GM21367 (cell line): Measurements from ENCODE around the gene NOTCH3.

ENCODE experiments used
- ATAC-seq: cut with Tn5 transposase; IDR thresholded peaks from one replicate; pipeline ENCODE4 v1.9.1; 2021; ENCODE audit not compliant: unreplicated experiment

Gene NOTCH3

DNA sequence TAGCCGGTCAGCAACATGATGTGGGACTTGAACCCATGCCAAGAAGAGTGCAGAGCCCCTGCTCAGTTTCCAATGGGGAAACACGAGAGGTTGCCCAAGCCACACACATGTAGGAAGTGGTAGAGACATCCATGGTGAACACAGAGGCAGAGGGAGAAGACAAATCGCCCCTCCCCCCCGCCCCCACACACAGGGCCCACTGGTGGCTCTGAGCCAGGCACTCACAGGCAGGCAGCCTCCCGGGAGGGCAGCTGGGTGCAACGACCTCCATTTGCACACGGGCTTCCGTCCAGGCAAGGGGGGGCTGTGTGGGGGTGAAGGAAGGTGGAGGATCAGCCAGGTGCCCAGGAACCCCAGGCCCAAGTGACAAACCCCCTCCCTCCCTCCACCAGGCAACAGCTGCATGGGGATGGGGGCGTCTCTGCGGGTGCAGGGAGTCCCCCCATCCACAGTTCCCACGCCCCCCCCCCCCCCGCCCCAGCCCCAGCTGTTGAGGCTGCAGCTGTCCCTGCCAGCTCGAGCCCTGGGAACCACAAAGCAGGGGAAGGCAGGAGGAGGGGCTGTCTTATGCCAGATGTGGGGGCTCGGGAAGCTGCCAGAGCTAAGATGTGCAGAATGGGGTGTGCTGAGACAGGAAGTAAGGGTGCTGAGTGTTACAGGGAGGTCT, 3.4 kb downstream of the NOTCH3 start:
- ATAC-seq: no peak

DNA sequence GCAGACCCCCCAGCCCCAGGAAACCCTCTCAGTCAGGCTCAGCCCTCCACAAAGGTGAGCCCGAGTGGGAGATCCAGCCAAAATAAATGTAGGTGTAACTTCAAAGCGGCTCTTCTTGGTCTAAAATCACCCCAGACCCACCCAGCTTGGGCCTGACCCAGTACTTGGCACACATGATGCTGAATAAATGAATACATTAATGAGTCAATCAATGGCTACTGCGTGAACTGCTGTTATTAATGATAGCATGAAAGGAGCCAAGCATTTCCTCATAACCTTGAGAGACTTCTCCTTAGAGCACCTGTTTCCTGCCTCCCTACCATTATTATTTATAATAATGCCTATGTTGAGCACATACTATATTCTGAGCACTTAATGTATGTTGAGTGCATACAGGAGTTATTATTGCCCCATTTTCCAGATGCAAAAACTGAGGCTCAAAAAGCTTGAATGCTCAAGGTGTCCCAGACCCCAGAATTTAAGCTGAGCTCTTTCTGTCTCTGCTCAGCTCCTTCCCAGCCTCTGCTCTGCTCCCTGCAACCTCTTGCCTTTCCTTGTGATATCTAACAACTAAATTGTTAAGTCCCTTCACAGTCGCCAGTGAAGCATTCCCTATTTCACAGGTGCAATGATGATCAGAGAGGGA, 4.3 kb downstream of the NOTCH3 start:
- ATAC-seq: no peak

DNA sequence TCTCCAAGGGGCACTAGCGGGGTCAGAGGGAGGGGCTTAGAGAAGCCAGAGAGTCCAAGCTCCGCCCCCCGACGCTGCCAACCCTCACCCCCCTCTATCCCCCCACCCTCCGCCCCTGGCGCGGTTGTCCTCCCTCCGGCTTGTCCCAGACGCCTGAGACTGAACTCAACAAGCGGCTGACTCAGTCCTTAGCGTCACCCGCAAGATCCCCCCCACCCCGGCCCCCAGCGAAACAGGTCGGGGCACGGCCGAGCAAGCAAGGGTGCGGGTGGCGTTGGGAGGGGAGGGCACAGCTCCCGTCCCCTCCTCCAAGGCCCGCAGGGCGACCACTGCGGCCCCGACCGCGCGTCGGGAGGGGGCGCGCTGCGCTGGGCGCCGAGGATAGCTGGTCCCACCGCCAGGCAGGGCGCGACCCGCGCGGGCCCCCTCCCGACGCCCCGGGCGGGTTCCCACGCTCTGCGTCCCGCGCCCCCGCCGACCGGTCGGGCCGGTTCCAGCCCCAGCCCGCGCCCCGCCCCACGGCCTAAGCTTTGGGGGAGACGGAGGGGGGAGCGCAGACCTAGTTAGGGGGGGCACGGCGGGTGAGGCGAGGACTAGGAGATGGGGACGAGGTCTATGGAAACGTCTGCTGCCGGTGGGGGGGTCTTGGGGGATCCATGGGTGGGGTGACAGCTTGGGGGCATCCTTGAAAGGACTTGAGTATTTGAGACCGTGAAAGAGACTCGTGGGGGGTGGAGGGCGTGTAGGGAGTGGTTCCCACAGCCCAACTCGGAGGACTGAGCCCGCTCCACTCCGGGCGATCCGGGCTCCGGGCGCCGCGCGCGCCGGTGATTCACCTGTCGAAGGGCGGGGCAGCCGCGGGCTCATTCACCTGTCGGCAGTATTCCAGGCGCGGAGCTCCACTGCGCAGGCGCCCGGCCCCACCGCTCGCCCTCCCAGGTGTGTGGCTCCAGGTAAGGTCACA, 5.1 kb downstream of the NOTCH3 start:
- ATAC-seq: no peak

DNA sequence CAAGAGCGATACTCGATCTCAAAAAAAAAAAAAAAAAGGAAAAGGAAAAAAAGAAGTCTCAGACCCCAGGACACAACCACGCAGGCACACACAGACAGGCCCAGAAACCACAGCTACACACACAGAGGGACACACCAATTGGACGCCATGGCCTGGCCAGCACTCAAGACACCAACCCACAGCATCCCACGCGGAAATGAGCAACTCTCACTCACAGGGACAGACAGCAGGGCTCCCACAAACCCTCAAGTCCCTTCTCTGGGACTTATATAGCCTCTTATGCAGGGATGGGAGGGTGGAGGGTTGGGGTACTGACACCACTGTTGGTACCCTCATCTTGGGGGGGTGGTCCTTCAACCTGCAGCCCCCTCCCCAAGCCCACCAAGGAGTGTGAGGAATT, 5.9 kb downstream of the NOTCH3 start:
- no peak for ATAC-seq

DNA sequence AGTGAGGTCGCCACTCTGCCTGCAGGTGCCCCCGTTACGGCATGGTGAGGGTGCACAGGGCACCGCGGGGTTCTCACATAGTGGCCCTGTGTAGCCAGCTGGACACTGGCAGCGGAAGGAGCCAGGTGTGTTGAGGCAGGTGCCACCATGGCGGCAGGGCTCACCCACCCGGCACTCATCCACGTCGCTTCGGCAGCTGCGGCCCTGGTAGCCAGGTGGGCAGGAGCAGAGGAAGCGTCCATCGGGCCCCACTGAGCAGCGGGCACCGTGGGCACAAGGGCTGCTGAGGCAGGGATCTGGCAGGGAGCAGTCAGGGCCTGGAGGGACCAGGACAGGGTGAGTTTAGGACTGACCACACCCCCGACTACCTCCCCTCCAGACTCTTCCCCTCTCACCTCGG, 8.8 kb downstream of the NOTCH3 start:
- no peak for ATAC-seq

DNA sequence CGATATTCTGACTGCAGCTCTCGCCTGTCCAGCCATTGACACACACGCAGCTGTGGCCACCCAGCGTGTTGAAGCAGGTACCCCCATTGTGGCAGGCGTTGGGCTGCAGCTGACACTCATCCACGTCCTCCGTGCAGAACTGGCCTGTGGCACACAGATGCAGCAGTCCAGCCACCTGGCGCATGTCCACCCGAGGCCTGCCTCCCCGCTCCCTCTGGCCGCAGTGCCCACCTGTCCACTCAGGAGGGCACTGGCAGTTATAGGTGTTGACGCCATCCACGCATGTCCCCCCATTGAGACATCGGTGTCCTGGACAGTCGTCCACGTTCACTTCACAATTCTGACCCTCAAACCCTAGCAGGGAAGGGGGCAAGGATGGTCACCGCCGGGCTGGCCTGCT, 9.3 kb downstream of the NOTCH3 start:
- no peak for ATAC-seq

DNA sequence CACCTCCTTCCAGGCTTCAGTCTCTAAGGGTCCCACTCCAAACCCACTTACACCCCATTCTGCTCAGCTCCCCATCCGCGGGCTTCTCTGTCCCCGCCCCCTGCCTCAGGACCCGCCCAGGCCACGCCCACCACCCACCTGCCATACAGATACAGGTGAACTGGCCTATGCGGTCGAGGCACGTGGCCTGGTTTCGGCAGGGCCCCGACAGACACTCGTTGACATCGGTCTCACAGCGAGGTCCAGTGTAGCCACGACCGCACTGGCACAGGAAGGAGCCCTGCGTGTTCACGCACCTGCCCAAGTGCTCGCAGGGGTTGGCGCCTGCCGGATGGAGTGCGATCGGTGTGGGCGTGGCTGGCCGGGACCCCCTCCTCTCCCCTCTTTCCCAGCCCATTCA, 11.9 kb downstream of the NOTCH3 start:
- ATAC-seq: no peak

DNA sequence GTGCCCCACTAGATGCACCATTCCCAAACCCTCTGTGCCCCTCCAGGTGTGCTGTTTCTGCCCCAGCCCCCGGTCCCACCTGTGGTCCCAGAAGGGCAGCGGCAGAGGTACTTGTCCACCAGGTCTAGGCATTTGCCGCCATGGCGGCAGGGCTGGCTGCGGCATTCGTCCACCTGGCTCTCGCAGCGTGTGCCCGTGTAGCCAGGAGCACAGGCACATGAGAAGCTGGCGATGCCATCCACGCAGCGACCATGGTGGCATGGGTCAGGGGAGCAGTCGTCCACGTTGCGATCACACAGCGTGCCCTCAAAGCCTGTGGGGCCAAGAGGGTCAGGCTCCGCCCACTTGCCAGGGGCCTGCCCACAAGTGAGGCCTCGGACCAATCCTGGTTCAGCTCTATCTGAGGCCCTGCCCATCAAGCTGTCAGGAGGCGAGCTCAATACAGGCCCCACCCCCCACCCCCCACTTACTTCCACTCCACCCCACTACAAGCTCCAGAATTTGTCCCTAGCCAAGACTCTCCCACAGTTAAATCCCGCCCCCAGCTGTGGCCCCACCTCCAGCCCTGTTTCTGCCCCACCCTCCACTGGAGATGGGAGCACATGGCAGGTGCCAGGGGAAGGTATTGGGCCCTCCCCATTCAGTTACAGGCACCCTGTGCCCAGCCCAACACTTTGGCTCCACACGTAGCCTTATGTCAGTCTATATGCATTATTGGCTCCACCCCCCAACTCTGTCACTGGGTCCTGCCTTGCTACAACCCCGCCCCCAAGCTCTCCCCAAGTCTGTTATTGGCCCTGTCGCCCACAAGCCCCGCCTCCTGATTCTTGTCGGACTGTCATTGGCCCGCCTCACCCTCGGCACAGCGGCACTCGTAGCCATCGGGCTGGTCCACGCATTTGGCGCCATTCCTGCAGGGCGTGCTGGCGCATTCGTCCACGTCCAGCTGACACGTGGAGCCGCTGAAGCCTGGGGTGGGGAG, 13.5 kb downstream of the NOTCH3 start:
- ATAC-seq: no peak

DNA sequence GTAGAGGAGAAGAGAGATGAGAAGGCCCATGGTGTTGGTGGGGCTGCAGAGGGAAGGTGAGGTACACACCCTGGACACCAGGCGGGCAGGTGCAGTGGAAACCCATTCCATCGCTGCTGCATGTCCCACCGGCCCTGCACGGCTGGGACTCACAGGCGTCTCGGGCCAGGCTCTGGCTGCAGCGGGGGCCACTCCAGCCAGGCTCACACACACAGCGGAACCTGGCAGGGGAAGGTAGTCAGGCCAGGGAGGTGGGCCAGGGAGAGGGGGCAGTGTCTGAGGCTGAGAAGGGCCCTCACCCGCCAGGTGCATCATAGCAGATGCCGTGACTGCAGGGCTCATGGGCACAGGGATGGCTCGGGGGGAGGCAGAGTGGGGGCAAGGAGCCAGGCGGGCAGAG, 15.6 kb downstream of the NOTCH3 start:
- ATAC-seq: no peak

DNA sequence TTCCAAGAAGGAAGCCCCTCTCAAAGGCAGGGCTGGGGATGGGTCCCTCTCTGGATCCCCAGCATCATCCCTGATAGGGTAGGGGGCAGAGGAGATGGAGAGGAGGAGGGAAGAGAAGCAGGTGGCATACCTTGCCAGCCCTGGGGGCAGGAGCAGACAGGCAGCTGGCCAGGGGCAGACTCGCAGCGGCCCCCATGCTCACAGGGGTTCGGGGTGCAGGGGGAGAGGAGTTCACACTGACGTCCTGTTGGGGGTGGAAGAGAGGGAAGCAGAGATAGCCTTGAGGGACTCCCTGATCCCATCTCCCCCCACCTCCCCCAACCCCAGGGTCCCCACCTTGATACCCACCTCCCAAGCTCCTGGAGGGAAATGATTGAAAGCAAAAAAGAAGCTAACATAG, 16.0 kb downstream of the NOTCH3 start:
- no peak for ATAC-seq

DNA sequence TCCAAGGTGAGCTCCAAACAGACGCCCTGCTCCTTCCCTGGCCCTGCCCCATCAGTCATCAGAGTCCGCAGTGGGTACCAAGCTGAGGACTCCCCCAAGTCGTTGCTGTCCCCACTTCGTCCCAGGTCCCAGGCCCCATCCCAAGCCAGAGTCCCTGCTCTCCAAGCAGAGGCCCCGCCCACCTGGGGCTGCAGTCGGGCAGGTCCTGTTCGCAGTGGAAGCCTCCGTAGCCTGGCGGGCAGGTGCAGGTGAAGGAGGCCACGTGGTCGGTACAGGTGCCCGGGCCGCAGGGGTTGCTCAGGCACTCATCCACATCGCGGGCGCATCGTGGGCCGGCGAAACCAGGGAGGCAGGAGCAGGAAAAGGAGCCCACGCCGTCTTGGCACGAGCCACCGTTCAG, 19.4 kb downstream of the NOTCH3 start:
- ATAC-seq: no peak

DNA sequence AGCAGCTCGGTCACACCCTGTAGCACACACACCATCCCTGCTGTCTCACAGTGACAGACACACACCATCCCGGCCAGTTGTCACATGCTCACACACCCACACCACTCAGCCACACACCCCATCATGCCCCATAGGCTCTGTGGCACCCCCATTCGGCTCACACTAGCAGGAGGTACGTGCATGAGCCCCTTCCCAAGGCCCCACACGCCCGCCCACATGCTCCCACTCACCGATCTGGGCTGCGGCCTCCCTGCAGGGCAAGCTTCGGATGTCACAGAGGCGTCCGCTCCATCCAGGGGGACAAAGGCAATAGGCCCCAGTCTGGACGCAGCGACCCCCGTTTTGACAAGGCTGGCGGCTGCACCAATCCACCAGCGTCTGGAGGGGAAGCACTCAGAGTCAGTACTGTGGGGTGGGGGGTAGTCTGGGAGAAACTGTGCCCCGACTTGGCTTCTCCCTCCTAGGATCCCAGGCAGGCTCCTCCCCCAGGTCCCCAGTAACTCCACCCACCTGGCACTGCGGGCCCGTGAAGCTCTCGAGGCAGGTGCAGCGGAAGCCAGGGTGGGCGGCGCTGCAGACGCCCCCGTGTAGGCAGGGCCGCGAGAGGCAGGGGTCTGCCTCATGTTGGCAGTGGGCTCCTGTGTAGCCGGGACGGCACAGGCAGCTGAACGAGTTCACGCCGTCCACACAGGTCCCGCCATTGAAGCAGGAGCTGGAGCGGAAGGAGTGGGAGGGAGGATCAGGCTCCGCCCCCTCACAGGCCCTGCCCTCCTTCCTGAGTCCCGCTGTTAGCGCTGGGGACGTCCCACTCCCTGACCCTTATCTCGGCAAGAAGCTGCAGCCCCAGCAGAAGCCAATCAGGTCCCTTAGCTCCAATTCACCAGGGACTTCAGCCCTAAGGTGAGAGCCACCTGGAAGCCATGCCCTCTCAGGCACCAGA, 20.1 kb downstream of the NOTCH3 start:
- ATAC-seq: no peak

DNA sequence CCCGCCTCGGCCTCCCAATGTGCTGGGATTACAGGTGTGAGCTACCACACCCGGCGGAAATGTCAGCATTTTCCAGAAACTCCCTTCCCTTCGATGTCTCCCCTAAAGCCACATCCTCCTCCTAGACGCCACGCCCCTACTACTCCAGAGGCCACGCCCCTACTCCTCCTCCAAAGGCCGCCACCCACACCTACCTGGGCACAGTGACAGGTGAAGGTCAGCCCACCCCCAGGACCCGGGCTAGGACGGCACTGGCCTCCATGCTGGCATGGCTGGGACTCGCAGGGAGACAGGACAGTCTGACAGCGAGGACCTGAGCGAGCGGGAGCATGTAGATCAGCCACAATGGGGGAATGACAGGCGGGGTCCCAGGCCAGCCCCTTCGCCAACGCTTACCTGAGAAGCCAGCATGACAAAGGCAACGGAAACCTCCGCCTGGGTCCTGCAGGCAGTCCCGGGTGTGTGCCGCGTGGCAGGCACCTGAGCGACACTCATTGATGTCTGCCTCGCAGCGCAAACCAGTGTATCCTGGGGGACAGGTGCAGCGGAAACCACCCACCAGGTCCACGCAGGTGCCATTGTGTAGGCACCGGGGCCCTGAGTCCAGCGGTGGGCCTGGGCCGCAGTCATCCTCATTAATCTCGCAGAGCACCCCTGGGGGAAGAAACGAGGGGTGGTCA, 22.0 kb downstream of the NOTCH3 start:
- no peak for ATAC-seq

DNA sequence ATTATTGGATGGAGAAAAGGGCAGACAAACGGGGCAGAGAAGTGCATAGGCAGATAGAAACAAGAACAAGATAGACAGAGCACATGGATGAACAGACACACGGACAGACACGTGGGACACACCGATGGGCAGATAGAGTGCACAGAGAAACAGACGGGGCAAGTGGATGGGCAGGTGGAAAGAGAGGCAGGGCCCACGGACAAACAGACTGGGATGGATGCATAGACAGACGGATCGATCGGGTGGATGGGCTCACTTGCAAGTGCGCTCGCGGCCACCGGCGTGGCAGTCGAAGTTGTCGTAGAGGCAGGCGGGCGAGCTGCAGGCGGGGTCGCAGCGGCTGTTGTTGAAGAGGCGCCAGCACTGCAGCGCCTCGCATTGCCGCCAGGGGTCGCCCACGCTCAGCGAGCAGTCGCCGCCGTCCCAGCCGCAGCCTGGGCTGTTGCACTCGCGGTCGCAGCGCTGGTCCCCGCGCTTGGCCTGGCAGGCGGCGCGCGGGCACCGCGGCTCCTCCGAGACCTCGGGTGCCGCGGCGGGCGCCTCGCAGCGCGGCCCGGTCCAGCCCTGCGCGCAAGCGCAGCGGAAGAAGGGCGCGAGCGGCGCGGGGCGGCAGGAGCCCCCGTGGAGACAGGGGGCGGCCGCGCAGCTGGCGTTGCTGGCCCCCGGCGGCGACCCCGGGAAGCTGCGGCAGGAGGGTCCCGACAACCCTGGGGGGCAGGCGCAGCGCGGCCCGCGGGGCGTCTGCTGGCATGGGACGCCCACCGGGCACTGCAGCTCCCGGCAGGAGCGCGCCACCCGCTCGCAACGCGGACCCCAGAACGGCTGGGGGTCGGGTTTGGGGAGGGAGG, 23.3 kb downstream of the NOTCH3 start:
- ATAC-seq: no peak

DNA sequence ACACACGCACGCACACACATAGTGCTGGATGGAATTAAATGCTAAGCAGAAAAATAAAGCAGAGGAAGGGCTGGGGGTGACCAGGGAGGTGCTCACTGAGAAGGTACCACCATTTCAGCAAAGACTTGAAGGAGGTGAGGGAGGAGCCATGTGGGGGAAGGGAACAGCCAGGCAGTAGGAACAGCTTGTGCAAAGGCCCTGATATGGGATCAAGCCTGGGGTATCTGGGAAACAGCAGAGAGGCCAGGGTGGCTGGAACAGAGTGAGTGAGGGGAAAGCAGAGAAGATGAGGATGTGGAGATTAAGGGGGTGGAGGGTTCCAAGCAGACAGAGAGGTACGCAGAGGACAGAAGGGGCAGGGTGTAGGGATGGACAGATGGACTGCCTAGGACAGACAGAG, 25.2 kb downstream of the NOTCH3 start:
- ATAC-seq: no peak

DNA sequence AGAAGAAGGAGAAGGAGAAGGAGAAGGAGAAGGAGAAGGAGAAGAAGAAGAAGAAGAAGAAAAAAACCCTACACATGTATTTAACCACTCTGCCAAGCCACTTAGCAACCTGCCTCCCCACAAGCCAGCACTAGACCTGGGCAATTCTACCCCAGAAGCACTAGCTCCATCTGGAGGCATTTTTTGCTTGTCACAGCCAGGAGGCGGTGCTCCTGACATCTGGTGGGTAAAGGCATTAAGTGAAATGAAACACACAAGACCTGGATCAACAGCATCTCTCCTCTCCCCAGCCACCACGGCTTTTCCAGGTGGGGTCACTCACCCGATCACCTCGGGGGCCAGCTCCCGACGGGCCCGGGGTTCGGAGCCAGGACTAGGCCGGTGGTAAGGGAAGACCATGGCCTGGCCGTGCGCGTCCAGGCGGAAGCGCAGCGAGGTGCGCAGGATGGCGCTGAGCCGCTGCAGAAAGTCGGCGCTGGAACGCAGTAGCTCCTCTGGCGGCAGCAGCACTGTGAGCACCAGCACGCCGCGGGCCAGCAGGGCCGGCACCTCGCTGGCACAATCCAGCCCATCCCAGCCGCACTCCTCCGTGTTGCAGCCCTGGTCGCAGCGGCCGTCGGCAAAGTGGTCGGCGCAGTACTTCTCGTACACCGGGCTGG, 26.9 kb downstream of the NOTCH3 start:
- ATAC-seq: no peak

DNA sequence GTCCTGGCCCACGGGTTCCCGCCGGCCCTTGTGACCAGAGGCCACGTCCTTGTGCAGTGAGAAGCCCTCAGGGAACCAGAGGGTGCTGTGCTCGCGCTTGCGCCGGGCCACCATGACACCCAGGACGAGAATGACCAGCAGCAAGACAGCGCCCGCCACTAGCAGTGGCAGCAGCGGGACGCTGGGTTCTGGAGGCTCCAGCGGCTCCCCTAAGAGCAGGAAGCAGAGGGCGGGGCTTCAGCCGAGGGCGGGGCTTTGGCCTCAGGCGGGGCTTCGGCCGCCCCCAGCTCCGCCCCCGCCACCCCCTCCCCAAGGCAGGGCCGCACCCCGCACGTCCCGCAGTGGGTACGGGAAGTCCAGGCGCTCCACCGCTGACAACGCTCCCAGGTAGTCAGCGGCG, 30.4 kb downstream of the NOTCH3 start:
- ATAC-seq: no peak
